A549 (cell line): ENCODE measurements around the gene OTOL1. TPM values are rescaled to one million over a fixed set of nuclear protein-coding genes. Genes with fewer than 3 reads are reported as not detected.

Source experiments
- ATAC-seq, 2 experiments: fragments of 200-7000 bp in 1 of 2; fragments of >200 bp in 1 of 2; cut with Nextera tagmentation in 1 of 2; cut with Tn5 transposase in 1 of 2; 3 replicates each; pipeline versions ENCODE4 v1.8.0 to v1.9.1; 2018 to 2020; ENCODE audit warnings: mild to moderate bottlenecking in 1 of 2, moderate library complexity in 1 of 2
- CTCF ChIA-PET: fragments of 300-600 bp; sonication (Branson Sonifier 250); formaldehyde crosslinking; extraction: SDS; loops from one replicate; lab custom pipeline; 2021; ENCODE audit warnings: antibody characterized with exemption, inconsistent platforms; lab: Yijun Ruan, JAX
- POLR2A ChIA-PET: fragments of 350-600 bp; formaldehyde crosslinking; extraction: SDS; loops from one replicate; lab custom pipeline; 2021; ENCODE audit warnings: antibody characterized with exemption, inconsistent platforms; lab: Yijun Ruan, JAX
- DNase-seq, 2 experiments: peaks; one replicate each; pipeline versions ENCODE4 v3.0.0 to v3.0.0-alpha.2; 2011 to 2016; ENCODE audit warnings: low read depth in 1 of 2, low spot score in 1 of 2
- FAIRE-seq: peaks from 2 replicates; lab custom pipeline; 2011; peaks lifted over from hg19 to GRCh38; lab: Jason Lieb, UNC
- H3K27ac ChIP-seq, 2 experiments: fragments of >200 bp; sonication (Bioruptor Twin); formaldehyde crosslinking; 3 replicates each; pipeline ENCODE4 v1.5.1; 2016 to 2017
- H3K4me1 ChIP-seq: fragments of >200 bp; sonication (Bioruptor Twin); formaldehyde crosslinking; 3 replicates; pipeline ENCODE4 v1.6.1; 2016
- H3K4me2 ChIP-seq: fragments of >200 bp; sonication (Bioruptor Twin); formaldehyde crosslinking; 3 replicates; pipeline ENCODE4 v1.6.1; 2016
- H3K4me3 ChIP-seq: fragments of >200 bp; sonication (Bioruptor Twin); formaldehyde crosslinking; 3 replicates; pipeline ENCODE4 v1.5.1; 2016
- H3K9me3 ChIP-seq: fragments of >200 bp; sonication (Bioruptor Twin); formaldehyde crosslinking; 3 replicates; pipeline ENCODE4 v1.6.1; 2016
- ATOH8 ChIP-seq: fragments of 250-450 bp; sonication (Bioruptor Pico); IDR thresholded peaks from 2 replicates; pipeline ENCODE4 v1.5.0; 2020; ENCODE audit warnings: low read depth, mild to moderate bottlenecking, moderate library complexity
- CHD2 ChIP-seq: fragments of 150-350 bp; IDR thresholded peaks from 2 replicates; pipeline ENCODE4 v1.6.1; 2014; ENCODE audit warnings: low read length; ENCODE audit not compliant: partially characterized antibody
- EHF ChIP-seq: fragments of 250-450 bp; sonication (Bioruptor Pico); IDR thresholded peaks from 2 replicates; pipeline ENCODE4 v1.5.0; 2020; ENCODE audit warnings: mild to moderate bottlenecking
- ELK1 ChIP-seq: fragments of 150-350 bp; IDR thresholded peaks from 2 replicates; pipeline ENCODE4 v1.6.1; 2014; ENCODE audit warnings: low read depth, mild to moderate bottlenecking, low read length
- FOXS1 ChIP-seq: fragments of 250-450 bp; sonication (Bioruptor Pico); IDR thresholded peaks from 2 replicates; pipeline ENCODE4 v1.5.0; 2020; ENCODE audit warnings: mild to moderate bottlenecking, moderate library complexity
- HES2 ChIP-seq: fragments of >200 bp; sonication (Bioruptor Twin); formaldehyde crosslinking; IDR thresholded peaks from 2 replicates; pipeline ENCODE4 v1.6.1; 2016
- HMGXB4 ChIP-seq: fragments of 250-450 bp; sonication (Bioruptor Pico); IDR thresholded peaks from 2 replicates; pipeline ENCODE4 v1.5.0; 2021; ENCODE audit warnings: mild to moderate bottlenecking, moderate library complexity, borderline replicate concordance
- MAFK ChIP-seq: fragments of 450-650 bp; IDR thresholded peaks from 2 replicates; pipeline ENCODE4 v1.6.1; 2014; ENCODE audit not compliant: partially characterized antibody
- MAX ChIP-seq: IDR thresholded peaks from 2 replicates; pipeline ENCODE4 v1.6.1; 2012
- PBX3 ChIP-seq: IDR thresholded peaks from 2 replicates; pipeline ENCODE4 v1.6.1; 2012
- REST ChIP-seq: fragments of 200-600 bp; sonication (generic); IDR thresholded peaks from 2 replicates; pipeline ENCODE4 v1.6.1; 2016; ENCODE audit warnings: antibody characterized with exemption, mild to moderate bottlenecking, moderate library complexity
- RNF2 ChIP-seq: fragments of 200-600 bp; sonication (generic); IDR thresholded peaks from 2 replicates; pipeline ENCODE4 v1.6.1; 2016; ENCODE audit warnings: low read depth, mild to moderate bottlenecking, antibody characterized with exemption, moderate library complexity, borderline replicate concordance
- SREBF2 ChIP-seq: fragments of 450-650 bp; IDR thresholded peaks from 2 replicates; pipeline ENCODE4 v1.6.1; 2014; ENCODE audit warnings: mild to moderate bottlenecking, moderate library complexity
- ZC3H11A ChIP-seq: fragments of 450-650 bp; IDR thresholded peaks from 2 replicates; pipeline ENCODE4 v1.6.1; 2014; ENCODE audit warnings: antibody characterized with exemption, mild to moderate bottlenecking
- WGBS: methylation state at CpG from one replicate; pipeline ENCODE4 v1.1.6; 2017; ENCODE audit errors: missing lambda C conversion rate; 5-methylcytosine and 5-hydroxymethylcytosine counted together
- polyA plus RNA-seq, 4 experiments: library from polyadenylated mRNA; depleted of rRNA in 3 of 4; stranded (reverse); fragments of >200 nt; fragmentation: RNase III in 1 of 4; extraction: RNeasy Plus Mini Kit Qiagen cat#74134 plus additional on column Dnase treatment in 1 of 4; gene quantifications; 2 replicates in 3 of 4; 3 replicates in 1 of 4; pipeline ENCODE4 v1.2.3, GENCODE V29; 2011 to 2017
- TF ChIP-seq, protein P1 (sequence below): IDR thresholded peaks from 2 replicates; pipeline ENCODE4 v1.6.1; 2012; ENCODE audit warnings: low read depth, borderline replicate concordance

Gene OTOL1
- polyA plus RNA-seq, 2 of the 4 experiments (the other 2 are of a cell fraction): not detected

GRCh38 chr3:161500068-161500796, 3.6 kb downstream of the OTOL1 start (continued):
- TF ChIP-seq SREBF2 (no peak), REST (no peak), FOXS1 (no peak), PBX3 (no peak), CHD2 (no peak), ELK1 (no peak), ZC3H11A (no peak)

GRCh38 chr3:161503271-161503670, 6.7 kb downstream of the OTOL1 start:
- TF ChIP-seq, protein P1, sequence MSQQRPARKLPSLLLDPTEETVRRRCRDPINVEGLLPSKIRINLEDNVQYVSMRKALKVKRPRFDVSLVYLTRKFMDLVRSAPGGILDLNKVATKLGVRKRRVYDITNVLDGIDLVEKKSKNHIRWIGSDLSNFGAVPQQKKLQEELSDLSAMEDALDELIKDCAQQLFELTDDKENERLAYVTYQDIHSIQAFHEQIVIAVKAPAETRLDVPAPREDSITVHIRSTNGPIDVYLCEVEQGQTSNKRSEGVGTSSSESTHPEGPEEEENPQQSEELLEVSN: no peak
- TF ChIP-seq ATOH8 (CRISPR knock-in tag) (no peak), RNF2 (no peak), MAFK (no peak), HES2 (no peak), EHF (CRISPR knock-in tag) (no peak), MAX (no peak), HMGXB4 (CRISPR knock-in tag) (no peak)
- H3K4me2 ChIP-seq: no peak overlapping the region
- ATAC-seq (no peak), DNase-seq (no peak), FAIRE-seq (no peak)
- H3K9me3 ChIP-seq: no peaks in the 10 kb centered on the region
- WGBS: 63% methylated on average over 8 of the region's 8 CpGs
- CTCF ChIA-PET: no interaction called here
- H3K27ac ChIP-seq: no peak overlapping the region
- no peaks in the 10 kb centered on the region for H3K4me1 ChIP-seq
- H3K4me3 ChIP-seq: no peak overlapping the region
- POLR2A ChIA-PET: no interaction called here
